OCI-LY3 (cell line): ENCODE results near the gene PHETA2.
"Not testable (repeated sequence)": the region's sequence is repeated elsewhere in the genome, so short reads cannot be mapped to it uniquely, and the experiment has no call there.

Experiments
- H2AFZ ChIP-seq: fragments of 200-600, 300-600 bp; shearing (Covaris generic); 2 replicates; pipeline ENCODE4 v1.6.0; 2014; ENCODE audit warnings: antibody characterized with exemption, low read depth, low read length
- H3K27ac ChIP-seq: fragments of 200-600, 300-600 bp; sonication (generic); 2 replicates; pipeline ENCODE4 v1.5.1; 2014; ENCODE audit warnings: mild to moderate bottlenecking, low read length, moderate library complexity, mixed read lengths
- H3K27me3 ChIP-seq: fragments of 200-600, 300-600 bp; sonication (generic); 2 replicates; pipeline ENCODE4 v1.6.1; 2014; ENCODE audit warnings: low read depth, low read length, mixed read lengths
- H3K36me3 ChIP-seq: fragments of 200-600, 300-600 bp; sonication (generic); replicated peaks from 2 replicates; pipeline ENCODE3; 2014; ENCODE audit warnings: low read depth, low read length, mixed read lengths
- H3K4me1 ChIP-seq: fragments of 300-600, 200-600 bp; sonication (generic); 2 replicates; pipeline ENCODE4 v1.6.1; 2014; ENCODE audit warnings: low read length, mixed read lengths
- H3K4me2 ChIP-seq: fragments of 200-600, 300-600 bp; sonication (generic); 2 replicates; pipeline ENCODE4 v1.6.1; 2014; ENCODE audit warnings: low read length, mixed read lengths
- H3K4me3 ChIP-seq: fragments of 300-600, 200-600 bp; sonication (generic); 2 replicates; pipeline ENCODE4 v1.5.1; 2014; ENCODE audit warnings: antibody characterized with exemption, mild to moderate bottlenecking, low read length, moderate library complexity
- H3K79me2 ChIP-seq: fragments of 300-600, 200-600 bp; shearing (Covaris generic); 2 replicates; pipeline ENCODE4 v1.6.1; 2014; ENCODE audit warnings: mild to moderate bottlenecking, low read length, mixed read lengths
- H3K9ac ChIP-seq: fragments of 300-600, 200-600 bp; shearing (Covaris generic); 2 replicates; pipeline ENCODE4 v1.6.0; 2014; ENCODE audit warnings: mild to moderate bottlenecking, low read length, moderate library complexity
- H3K9me3 ChIP-seq: fragments of 200-600, 300-600 bp; shearing (Covaris generic); 2 replicates; pipeline ENCODE4 v1.6.1; 2014; ENCODE audit warnings: low read length, mixed read lengths; ENCODE audit not compliant: insufficient read depth
- H4K20me1 ChIP-seq: fragments of 200-600, 300-600 bp; sonication (generic); 2 replicates; pipeline ENCODE4 v1.6.1; 2016; ENCODE audit warnings: low read length, mixed read lengths; ENCODE audit not compliant: insufficient read depth
- EZH2phosphoT487 ChIP-seq: fragments of 200-600 bp; shearing (Covaris generic); IDR thresholded peaks from 2 replicates; pipeline ENCODE4 v1.6.1; 2018; ENCODE audit warnings: antibody characterized with exemption, mixed run types, low read depth
- TF ChIP-seq, protein P1 (sequence below): fragments of 200-600, 300-600 bp; sonication (generic); IDR thresholded peaks from 2 replicates; pipeline ENCODE4 v1.5.1; 2014; ENCODE audit warnings: antibody characterized with exemption, low read length, low read depth

The PHETA2 gene

DNA sequence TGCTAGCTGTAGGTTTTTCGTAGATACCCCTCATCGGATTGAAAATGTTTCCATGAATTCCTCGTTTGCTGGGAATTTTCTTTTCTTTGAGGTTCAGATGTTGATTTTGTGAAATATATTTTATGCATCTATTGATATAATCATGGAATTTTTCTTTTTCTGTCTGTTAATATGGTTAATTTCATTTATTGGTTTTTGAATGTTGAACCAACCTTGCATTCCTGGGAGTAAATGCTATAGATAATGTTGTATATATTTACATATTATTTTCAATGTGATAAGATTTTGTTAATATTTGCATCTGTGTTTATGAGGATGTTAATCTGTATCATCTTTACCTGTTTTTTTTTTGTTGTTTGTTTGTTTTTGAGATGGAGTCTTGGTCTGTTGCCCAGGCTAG is 27.2 kb downstream of the PHETA2 start:
- no peak overlapping the region for H2AFZ ChIP-seq
- peaks cover 36% of the 10 kb centered on the region for H3K9me3 ChIP-seq
- no peaks in the 10 kb centered on the region for H3K79me2 ChIP-seq

DNA sequence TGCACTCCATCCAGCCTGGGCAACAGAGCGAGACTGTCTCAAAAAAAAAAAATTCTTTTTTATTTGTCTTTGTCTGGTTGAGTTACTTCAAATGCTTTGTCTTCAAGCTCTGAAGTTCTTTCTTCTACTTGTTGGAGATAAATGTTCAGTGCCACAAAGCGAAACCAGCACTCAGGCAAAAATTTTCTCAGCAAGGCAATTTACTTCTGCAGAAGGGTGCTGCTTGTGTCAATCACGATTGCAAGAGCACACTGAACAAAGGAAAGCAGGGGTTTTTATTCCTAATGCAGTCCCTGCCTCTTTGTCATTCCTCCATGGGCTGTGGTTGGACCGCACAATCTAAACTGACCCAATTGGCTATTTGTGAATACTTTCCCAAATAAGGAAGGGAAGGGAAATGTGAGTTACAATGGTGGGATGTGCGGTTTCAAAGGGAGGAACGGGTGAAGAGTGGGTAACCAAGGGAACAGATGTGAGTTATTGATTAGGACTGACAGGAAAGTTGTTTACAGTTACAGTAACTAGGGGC is 30.3 kb downstream of the PHETA2 start:
- H3K4me3 ChIP-seq, H3K4me1 ChIP-seq, H3K27me3 ChIP-seq, H3K79me2 ChIP-seq, H3K4me2 ChIP-seq, H2AFZ ChIP-seq, H3K9ac ChIP-seq, H3K27ac ChIP-seq, H4K20me1 ChIP-seq: not testable (repeated sequence)
- peaks cover 13% of the 10 kb centered on the region for H3K36me3 ChIP-seq
- peaks cover 37% of the 10 kb centered on the region for H3K9me3 ChIP-seq

More for the DNA sequence above, 27.2 kb downstream of the PHETA2 start:
- no peaks in the 10 kb centered on the region for H3K27me3 ChIP-seq
- peaks cover 13% of the 10 kb centered on the region for H3K36me3 ChIP-seq
- TF ChIP-seq, protein P1, sequence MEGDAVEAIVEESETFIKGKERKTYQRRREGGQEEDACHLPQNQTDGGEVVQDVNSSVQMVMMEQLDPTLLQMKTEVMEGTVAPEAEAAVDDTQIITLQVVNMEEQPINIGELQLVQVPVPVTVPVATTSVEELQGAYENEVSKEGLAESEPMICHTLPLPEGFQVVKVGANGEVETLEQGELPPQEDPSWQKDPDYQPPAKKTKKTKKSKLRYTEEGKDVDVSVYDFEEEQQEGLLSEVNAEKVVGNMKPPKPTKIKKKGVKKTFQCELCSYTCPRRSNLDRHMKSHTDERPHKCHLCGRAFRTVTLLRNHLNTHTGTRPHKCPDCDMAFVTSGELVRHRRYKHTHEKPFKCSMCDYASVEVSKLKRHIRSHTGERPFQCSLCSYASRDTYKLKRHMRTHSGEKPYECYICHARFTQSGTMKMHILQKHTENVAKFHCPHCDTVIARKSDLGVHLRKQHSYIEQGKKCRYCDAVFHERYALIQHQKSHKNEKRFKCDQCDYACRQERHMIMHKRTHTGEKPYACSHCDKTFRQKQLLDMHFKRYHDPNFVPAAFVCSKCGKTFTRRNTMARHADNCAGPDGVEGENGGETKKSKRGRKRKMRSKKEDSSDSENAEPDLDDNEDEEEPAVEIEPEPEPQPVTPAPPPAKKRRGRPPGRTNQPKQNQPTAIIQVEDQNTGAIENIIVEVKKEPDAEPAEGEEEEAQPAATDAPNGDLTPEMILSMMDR: no peak
- no peak for TF ChIP-seq EZH2phosphoT487
- no peaks in the 10 kb centered on the region for H4K20me1 ChIP-seq
- H3K4me3 ChIP-seq: no peak overlapping the region
- no peak overlapping the region for H3K27ac ChIP-seq
- H3K9ac ChIP-seq: no peak overlapping the region
- no peak overlapping the region for H3K4me2 ChIP-seq
- H3K4me1 ChIP-seq: no peaks in the 10 kb centered on the region

DNA sequence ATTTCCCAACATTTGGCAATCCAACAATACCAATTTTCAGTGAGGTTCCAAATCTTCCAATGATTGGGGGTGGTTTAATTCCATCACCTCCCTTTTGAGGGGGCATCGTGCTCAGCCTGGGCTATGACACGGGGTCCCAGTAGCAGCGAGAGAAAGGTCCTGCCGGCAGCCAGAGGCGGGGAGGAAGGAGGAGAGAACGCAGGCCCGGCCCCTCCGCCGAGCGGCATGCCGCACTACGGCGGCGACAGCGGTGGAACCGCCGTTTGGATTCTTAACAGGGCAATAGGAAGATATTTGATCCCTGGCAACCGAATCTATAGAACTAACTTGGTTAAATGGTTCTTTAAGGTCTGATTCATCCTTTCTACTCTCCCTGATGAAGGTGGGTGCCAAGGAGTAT is 34.8 kb downstream of the PHETA2 start:
- Histone ChIP-seq H3K9ac (no peak overlapping the region), H3K4me1 (no peaks in the 10 kb centered on the region), H3K27me3 (no peaks in the 10 kb centered on the region), H3K9me3 (peaks cover 22% of the 10 kb centered on the region), H3K27ac (no peak overlapping the region), H4K20me1 (no peaks in the 10 kb centered on the region), H2AFZ (no peak overlapping the region), H3K4me3 (no peak overlapping the region), H3K79me2 (no peaks in the 10 kb centered on the region), H3K4me2 (no peak overlapping the region), H3K36me3 (peaks cover 6% of the 10 kb centered on the region)
- TF ChIP-seq, protein P1: no peak
- TF ChIP-seq EZH2phosphoT487: no peak

DNA sequence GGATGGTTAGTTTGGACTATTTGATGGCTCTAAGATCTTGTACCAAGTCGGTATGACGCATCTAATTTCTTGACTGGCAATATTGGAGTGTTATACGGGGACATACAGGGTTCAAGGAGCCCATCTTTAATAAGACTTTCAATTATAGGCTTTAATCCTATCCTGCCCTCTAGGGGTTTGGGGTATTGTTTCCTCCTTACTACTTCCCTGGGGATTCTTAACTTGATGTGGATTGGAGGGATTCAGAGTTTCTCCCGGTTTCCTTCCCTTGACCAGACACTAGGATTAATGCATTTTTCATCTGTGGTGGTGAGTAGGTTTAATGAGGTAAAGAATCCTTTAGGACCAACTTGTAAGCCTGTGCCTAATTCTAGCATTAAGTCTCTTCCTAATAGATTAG is 37.8 kb downstream of the PHETA2 start:
- Histone ChIP-seq H3K27me3 (no peaks in the 10 kb centered on the region), H3K79me2 (no peaks in the 10 kb centered on the region), H3K9ac (no peak overlapping the region), H3K9me3 (peaks cover 18% of the 10 kb centered on the region; the same call in 1 of the 2 replicates), H2AFZ (no peak overlapping the region), H4K20me1 (no peaks in the 10 kb centered on the region), H3K36me3 (peaks cover 3% of the 10 kb centered on the region), H3K27ac (no peak overlapping the region), H3K4me2 (no peak overlapping the region), H3K4me3 (no peak overlapping the region), H3K4me1 (no peaks in the 10 kb centered on the region)
- no peak for TF ChIP-seq EZH2phosphoT487
- TF ChIP-seq, protein P1: no peak; the same call in 1 of the 2 replicates

DNA sequence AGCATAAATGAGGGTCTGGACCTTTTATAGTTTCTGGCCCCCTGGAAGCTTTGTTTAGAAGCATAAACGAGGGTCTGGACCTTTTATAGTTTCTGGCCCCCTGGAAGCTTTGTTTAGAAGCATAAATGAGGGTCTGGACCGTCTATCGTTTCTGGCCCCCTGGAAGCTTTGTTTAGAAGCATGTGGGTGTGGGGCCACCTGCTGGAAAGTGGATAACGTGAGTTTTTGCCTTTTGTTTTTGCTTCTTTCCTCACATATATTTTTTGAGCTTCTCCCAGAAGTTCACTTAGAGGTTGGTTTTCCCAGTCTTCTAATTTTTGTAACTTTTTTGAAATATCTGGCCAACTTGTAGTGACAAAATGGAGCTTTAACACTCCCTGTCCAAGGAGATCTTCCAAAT is 38.7 kb downstream of the PHETA2 start:
- TF ChIP-seq, protein P1: peak; percentile 55
- not testable (repeated sequence) for H2AFZ ChIP-seq, H3K4me1 ChIP-seq

More for the DNA sequence above, 38.7 kb downstream of the PHETA2 start:
- H3K9me3 ChIP-seq: peaks cover 18% of the 10 kb centered on the region; the same call in 1 of the 2 replicates
- H3K4me2 ChIP-seq, H3K27ac ChIP-seq, H3K4me3 ChIP-seq, H3K9ac ChIP-seq, H3K79me2 ChIP-seq, H3K36me3 ChIP-seq, H4K20me1 ChIP-seq, H3K27me3 ChIP-seq: not testable (repeated sequence)
